AG09309 (cell line): ENCODE data around the gene SETD4.

Source experiments
- DNase-seq: peaks from one replicate; pipeline ENCODE4 v3.0.0-alpha.2; 2010; ENCODE audit warnings: low read depth
- H3K4me3 ChIP-seq: 2 replicates; pipeline ENCODE4 v1.5.1; 2011; ENCODE audit warnings: mild to moderate bottlenecking, low read depth, low read length, moderate library complexity; ENCODE audit not compliant: control insufficient read depth
- TF ChIP-seq, protein P1 (sequence below): IDR thresholded peaks from 2 replicates; pipeline ENCODE4 v1.5.1; 2011; ENCODE audit warnings: mild to moderate bottlenecking, low read depth, low read length, inconsistent platforms; ENCODE audit not compliant: insufficient read depth, control insufficient read depth; ENCODE audit errors: missing control alignments

Gene SETD4

GRCh38 chr21:36053715-36054062 lies 6.6 kb downstream of the SETD4 start:
- DNase-seq = no peak
- TF ChIP-seq, protein P1, sequence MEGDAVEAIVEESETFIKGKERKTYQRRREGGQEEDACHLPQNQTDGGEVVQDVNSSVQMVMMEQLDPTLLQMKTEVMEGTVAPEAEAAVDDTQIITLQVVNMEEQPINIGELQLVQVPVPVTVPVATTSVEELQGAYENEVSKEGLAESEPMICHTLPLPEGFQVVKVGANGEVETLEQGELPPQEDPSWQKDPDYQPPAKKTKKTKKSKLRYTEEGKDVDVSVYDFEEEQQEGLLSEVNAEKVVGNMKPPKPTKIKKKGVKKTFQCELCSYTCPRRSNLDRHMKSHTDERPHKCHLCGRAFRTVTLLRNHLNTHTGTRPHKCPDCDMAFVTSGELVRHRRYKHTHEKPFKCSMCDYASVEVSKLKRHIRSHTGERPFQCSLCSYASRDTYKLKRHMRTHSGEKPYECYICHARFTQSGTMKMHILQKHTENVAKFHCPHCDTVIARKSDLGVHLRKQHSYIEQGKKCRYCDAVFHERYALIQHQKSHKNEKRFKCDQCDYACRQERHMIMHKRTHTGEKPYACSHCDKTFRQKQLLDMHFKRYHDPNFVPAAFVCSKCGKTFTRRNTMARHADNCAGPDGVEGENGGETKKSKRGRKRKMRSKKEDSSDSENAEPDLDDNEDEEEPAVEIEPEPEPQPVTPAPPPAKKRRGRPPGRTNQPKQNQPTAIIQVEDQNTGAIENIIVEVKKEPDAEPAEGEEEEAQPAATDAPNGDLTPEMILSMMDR = no peak
- no peak overlapping the region for H3K4me3 ChIP-seq

GRCh38 chr21:36052860-36053714 lies 7.2 kb downstream of the SETD4 start:
- TF ChIP-seq, protein P1 = no peak
- DNase-seq = no peak
- H3K4me3 ChIP-seq = no peak overlapping the region

DNA sequence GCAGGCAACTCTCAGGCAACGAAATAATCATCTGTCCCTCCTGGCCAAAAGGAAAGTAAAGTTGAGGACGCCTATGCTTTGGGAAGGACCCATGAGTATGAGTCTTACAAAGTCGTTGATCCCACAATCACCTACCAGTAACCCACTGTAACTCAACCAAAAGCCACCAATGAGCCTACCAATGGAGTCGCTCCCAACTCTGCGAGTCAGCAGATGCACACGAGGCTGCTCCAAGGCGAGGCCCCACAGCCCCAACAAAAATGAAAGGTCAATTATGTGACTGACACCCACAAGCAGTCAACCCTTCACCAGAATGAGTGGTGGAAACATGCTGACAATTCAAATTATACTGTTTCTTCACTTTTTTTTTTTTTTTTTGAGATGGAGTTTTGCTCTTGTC lies 12.0 kb downstream of the SETD4 start:
- DNase-seq = no peak
- no peak overlapping the region for H3K4me3 ChIP-seq
- TF ChIP-seq, protein P1 = no peak

GRCh38 chr21:36047139-36047538 lies 13.2 kb downstream of the SETD4 start:
- H3K4me3 ChIP-seq = no peak overlapping the region
- TF ChIP-seq, protein P1 = no peak

DNA sequence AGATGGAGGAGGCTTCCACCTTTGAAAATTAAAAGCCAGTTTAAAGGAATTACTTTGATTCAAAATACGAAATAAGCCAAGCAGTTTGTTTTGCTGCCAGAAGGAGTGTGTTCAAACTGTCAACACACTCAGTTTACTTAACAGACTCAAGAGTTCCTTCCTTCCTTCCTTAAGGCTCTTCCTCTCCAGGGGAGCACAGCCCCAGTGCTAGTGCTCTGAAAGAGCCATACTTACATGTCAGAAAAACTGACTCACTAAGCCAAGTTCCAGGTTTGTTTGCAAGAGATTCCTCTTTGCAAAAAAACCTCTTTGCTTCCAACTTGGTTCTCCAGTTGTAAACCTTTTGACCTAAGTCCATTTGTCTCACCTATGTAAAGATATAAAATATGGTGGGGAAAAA lies 14.3 kb downstream of the SETD4 start:
- no peak overlapping the region for H3K4me3 ChIP-seq
- TF ChIP-seq, protein P1 = no peak
- DNase-seq = no peak

More at GRCh38 chr21:36047139-36047538, 13.2 kb downstream of the SETD4 start:
- no peak for DNase-seq

DNA sequence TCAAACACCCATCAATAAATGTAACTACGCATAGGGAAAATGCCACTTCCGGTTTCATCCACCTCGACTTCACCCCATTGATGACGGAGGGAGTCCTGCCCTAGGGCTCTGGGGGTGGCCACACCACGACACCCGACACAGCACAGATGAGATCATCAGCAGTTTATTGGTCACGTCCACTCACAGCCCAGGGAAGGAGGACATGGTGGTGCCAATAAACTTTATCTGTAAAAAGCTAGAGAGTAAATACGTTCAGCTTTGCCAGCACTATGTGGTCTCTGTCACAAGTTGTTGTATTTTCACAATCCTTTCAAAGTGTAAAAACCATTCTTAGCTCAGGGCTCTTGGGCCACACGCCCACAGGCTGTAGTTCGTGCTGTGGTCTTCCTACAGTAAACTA lies 16.3 kb downstream of the SETD4 start:
- DNase-seq = no peak
- TF ChIP-seq, protein P1 = no peak
- H3K4me3 ChIP-seq = no peak overlapping the region

DNA sequence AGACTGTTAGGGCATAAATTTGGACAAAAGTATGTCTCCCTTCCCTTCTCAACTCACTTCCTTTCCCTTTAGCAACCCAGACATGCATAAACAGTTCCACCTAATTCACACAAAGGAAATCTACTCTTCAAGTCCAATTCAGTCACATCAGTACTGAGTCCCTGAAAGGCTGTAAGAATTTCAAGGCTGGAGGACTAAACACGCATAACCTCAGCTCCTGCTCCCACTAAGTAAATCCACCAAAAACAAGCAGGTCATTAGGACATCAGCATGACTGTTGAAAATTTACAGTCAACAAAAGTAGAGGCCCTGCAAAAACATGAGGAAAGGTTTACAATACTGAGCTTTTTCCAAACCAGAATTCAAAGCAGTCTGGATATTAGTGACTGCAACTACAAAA lies 18.4 kb downstream of the SETD4 start:
- no peak for DNase-seq
- TF ChIP-seq, protein P1 = no peak

More for the DNA sequence above, 18.4 kb downstream of the SETD4 start:
- no peak overlapping the region for H3K4me3 ChIP-seq
